NCI-H1105 treated with DMSO at 0.1 percent for 48 hours (cell line): ENCODE measurements around the gene EPB42.
A peak's percentile ranks its signal among the peaks of the same experiment; 100 is the strongest.
"Not testable (repeated sequence)": the region's sequence is repeated elsewhere in the genome, so short reads cannot be mapped to it uniquely, and the experiment has no call there.

ENCODE experiments used
- DNase-seq: peaks from one replicate; lab custom pipeline; 2025; lab: John Stamatoyannopoulos, UW

Gene EPB42

GRCh38 chr15:43185157-43186002, 35.4 kb downstream of the EPB42 start, which contains the start of gene CCNDBP1:
CCNDBP1 (plus strand) TSS chr15:43185403; CDS start chr15:43185499, 96 bp downstream.
- DNase-seq: peak; percentile 67

GRCh38 chr15:43184407-43185124, 36.3 kb downstream of the EPB42 start:
- DNase-seq: no peak

GRCh38 chr15:43183270-43183669, 37.5 kb downstream of the EPB42 start:
- no peak for DNase-seq

GRCh38 chr15:43177147-43177546, 43.7 kb downstream of the EPB42 start:
- DNase-seq: not testable (repeated sequence)

- not testable (repeated sequence) for DNase-seq
These were observed 45.0 kb downstream of the EPB42 start for GRCh38 chr15:43175656-43176309.

- no peak for DNase-seq
These were observed 50.9 kb downstream of the EPB42 start for GRCh38 chr15:43169888-43170287.

GRCh38 chr15:43168192-43169107, 52.4 kb downstream of the EPB42 start:
- DNase-seq: no peak

GRCh38 chr15:43167261-43167660, 53.6 kb downstream of the EPB42 start:
- DNase-seq: not testable (repeated sequence)

GRCh38 chr15:43165801-43166325, 55.0 kb downstream of the EPB42 start:
- DNase-seq: no peak

GRCh38 chr15:43153269-43153668, 67.5 kb downstream of the EPB42 start:
- no peak for DNase-seq

- DNase-seq: no peak
These were observed 69.1 kb downstream of the EPB42 start for GRCh38 chr15:43151688-43152087.

- no peak for DNase-seq
These were observed 70.5 kb downstream of the EPB42 start for GRCh38 chr15:43150191-43150929.
